HepG2 (cell line): Measurements from ENCODE around the gene THY1. TPM values are rescaled to one million over a fixed set of nuclear protein-coding genes. Genes with fewer than 3 reads are reported as not detected.
A peak's percentile ranks its signal among the peaks of the same experiment; 100 is the strongest.

ENCODE experiments used
- ATAC-seq: fragments of 200-7000 bp; cut with Tn5 transposase; 3 replicates; pipeline ENCODE4 v1.9.1; 2020; ENCODE audit warnings: mild to moderate bottlenecking, moderate library complexity
- BruUV-seq: library from RNA; stranded (reverse); fragments of 400-500 nt; replicated peaks from 2 replicates; lab custom pipeline; 2021; lab: Mats Ljungman, UMichigan
- CTCF ChIA-PET: fragments of 300-600 bp; formaldehyde crosslinking; extraction: SDS; loops from one replicate; lab custom pipeline; 2021; ENCODE audit warnings: low total read pairs, inconsistent platforms, low intra/inter-chr PET ratio; lab: Yijun Ruan, JAX
- POLR2A ChIA-PET: fragments of 350-600 bp; sonication (Branson Sonifier 250); formaldehyde crosslinking; loops from one replicate; lab custom pipeline; 2020; ENCODE audit warnings: antibody characterized with exemption, inconsistent platforms; lab: Yijun Ruan, JAX
- DNase-seq: peaks from one replicate; pipeline ENCODE4 v3.0.0-alpha.2; 2015; ENCODE audit warnings: low spot score
- FAIRE-seq: peaks from 3 replicates; lab custom pipeline; 2011; peaks lifted over from hg19 to GRCh38; lab: Jason Lieb, UNC
- H2AFZ ChIP-seq: one replicate; pipeline ENCODE4 v1.6.1; 2011; ENCODE audit warnings: low read length, inconsistent platforms
- H3K27ac ChIP-seq: fragments of 300-600 bp; 3 replicates; pipeline ENCODE4 v1.8.0; 2011; ENCODE audit warnings: mixed run types, mild to moderate bottlenecking, mixed read lengths, low read length, inconsistent platforms; ENCODE audit not compliant: insufficient read depth; ENCODE audit errors: extremely low read length
- H3K27me3 ChIP-seq, 2 experiments: fragments of 200-600 bp in 1 of 2; 2 replicates in 1 of 2; 3 replicates in 1 of 2; pipeline versions ENCODE4 v1.6.0 to v1.8.0; 2011; ENCODE audit warnings: low read length in 2 of 2, mild to moderate bottlenecking in 2 of 2, moderate library complexity in 2 of 2, inconsistent platforms in 1 of 2; ENCODE audit not compliant: insufficient read depth in 2 of 2, control insufficient read depth in 1 of 2
- H3K36me3 ChIP-seq, 2 experiments: fragments of 200-600 bp in 1 of 2; replicated peaks in 1 of 2; 2 replicates in 1 of 2; 3 replicates in 1 of 2; pipeline versions ENCODE4 v1.5.1 to v1.8.0; 2011; ENCODE audit warnings: low read length in 2 of 2, inconsistent platforms in 1 of 2; ENCODE audit not compliant: insufficient read depth in 2 of 2, control insufficient read depth in 1 of 2
- H3K4me1 ChIP-seq: 2 replicates; pipeline ENCODE4 v1.5.1; 2012; ENCODE audit warnings: low read length, inconsistent platforms; ENCODE audit not compliant: insufficient read depth
- H3K4me2 ChIP-seq: 2 replicates; pipeline ENCODE4 v1.6.0; 2011; ENCODE audit warnings: low read depth, low read length, inconsistent platforms
- H3K4me3 ChIP-seq, 3 experiments: fragments of 200-600 bp in 1 of 3; sonication (generic), shearing (Covaris generic) in 1 of 3; replicated peaks in 1 of 3; 2 replicates each; pipeline ENCODE4 v1.5.1; 2011 to 2016; ENCODE audit warnings: low read length in 3 of 3, inconsistent platforms in 2 of 3, low read depth in 2 of 3, mild to moderate bottlenecking in 2 of 3, control low read depth in 1 of 3, mixed read lengths in 1 of 3; ENCODE audit not compliant: insufficient read depth in 1 of 3
- H3K79me2 ChIP-seq: one replicate; pipeline ENCODE4 v1.6.1; 2011; ENCODE audit warnings: low read length, inconsistent platforms; ENCODE audit not compliant: insufficient read depth
- H3K9ac ChIP-seq: 2 replicates; pipeline ENCODE4 v1.6.0; 2011; ENCODE audit warnings: mild to moderate bottlenecking, low read depth, low read length, inconsistent platforms; ENCODE audit not compliant: insufficient read depth
- H3K9me3 ChIP-seq: 2 replicates; pipeline ENCODE4 v1.5.1; 2012; ENCODE audit warnings: mild to moderate bottlenecking, low read length
- H4K20me1 ChIP-seq: 2 replicates; pipeline ENCODE4 v1.6.0; 2011; ENCODE audit warnings: inconsistent platforms, mild to moderate bottlenecking, low read length, moderate library complexity; ENCODE audit not compliant: insufficient read depth
- CREM ChIP-seq, 2 experiments: sonication (generic) in 1 of 2; formaldehyde crosslinking in 1 of 2; IDR thresholded peaks; 2 replicates each; pipeline versions ENCODE4 v1.4.0 to v1.6.1; 2016 to 2020; ENCODE audit warnings: antibody characterized with exemption in 1 of 2, mild to moderate bottlenecking in 1 of 2, missing genetic modification reagents in 1 of 2
- HOXA9 ChIP-seq: sonication (generic); formaldehyde crosslinking; IDR thresholded peaks from 2 replicates; pipeline ENCODE4 v1.8.1; 2022; ENCODE audit warnings: missing genetic modification reagents, mild to moderate bottlenecking, moderate library complexity, borderline replicate concordance
- MBNL3 ChIP-seq: fragments of 250-450 bp; sonication (Bioruptor Pico); conservative IDR thresholded peaks from 2 replicates; pipeline ENCODE4 v1.8.0; 2022; ENCODE audit warnings: mild to moderate bottlenecking, inconsistent platforms
- NFATC3 ChIP-seq: sonication (generic); formaldehyde crosslinking; IDR thresholded peaks from 2 replicates; pipeline ENCODE4 v1.5.1; 2020; ENCODE audit warnings: mild to moderate bottlenecking, missing genetic modification reagents
- PTBP1 ChIP-seq: fragments of 200-400 bp; formaldehyde crosslinking; IDR thresholded peaks from 2 replicates; pipeline ENCODE4 v1.6.1; 2018; ENCODE audit warnings: low read length, low read depth; ENCODE audit not compliant: poor library complexity, severe bottlenecking
- RCOR2 ChIP-seq: IDR thresholded peaks from 2 replicates; pipeline ENCODE4 v1.6.1; 2016; ENCODE audit warnings: missing biosample characterization, missing genetic modification reagents
- SMAD9 ChIP-seq: sonication (generic); formaldehyde crosslinking; IDR thresholded peaks from 2 replicates; pipeline ENCODE4 v1.5.1; 2020; ENCODE audit warnings: mild to moderate bottlenecking, missing genetic modification reagents
- SNAPC2 ChIP-seq: sonication (generic); formaldehyde crosslinking; IDR thresholded peaks from 2 replicates; pipeline ENCODE4 v1.8.1; 2022; ENCODE audit warnings: mild to moderate bottlenecking, missing genetic modification reagents
- THAP11 ChIP-seq: IDR thresholded peaks from 2 replicates; pipeline ENCODE4 v1.6.1; 2016; ENCODE audit warnings: missing biosample characterization, missing genetic modification reagents
- ZBTB21 ChIP-seq: sonication (generic); formaldehyde crosslinking; IDR thresholded peaks from 2 replicates; pipeline ENCODE4 v1.4.0; 2020; ENCODE audit warnings: missing genetic modification reagents
- ZNF12 ChIP-seq: sonication (generic); formaldehyde crosslinking; IDR thresholded peaks from 2 replicates; pipeline ENCODE4 v1.5.0; 2020; ENCODE audit warnings: missing genetic modification reagents
- ZNF160 ChIP-seq: sonication (generic); formaldehyde crosslinking; IDR thresholded peaks from 2 replicates; pipeline ENCODE4 v1.8.0; 2022; ENCODE audit warnings: mild to moderate bottlenecking, inconsistent platforms, missing genetic modification reagents
- ZNF205 ChIP-seq: IDR thresholded peaks from 2 replicates; pipeline ENCODE4 v1.6.1; 2018; ENCODE audit warnings: missing biosample characterization, missing genetic modification reagents
- ZNF773 ChIP-seq: sonication (generic); formaldehyde crosslinking; IDR thresholded peaks from 2 replicates; pipeline ENCODE4 v1.4.0; 2020; ENCODE audit warnings: missing genetic modification reagents, borderline replicate concordance
- ZNF816 ChIP-seq: sonication (generic); formaldehyde crosslinking; IDR thresholded peaks from 2 replicates; pipeline ENCODE4 v1.8.0; 2022; ENCODE audit warnings: missing genetic modification reagents, mild to moderate bottlenecking, borderline replicate concordance
- WGBS: methylation state at CpG from one replicate; pipeline ENCODE4 v1.1.6; 2017; ENCODE audit warnings: low lambda C conversion rate; 5-methylcytosine and 5-hydroxymethylcytosine counted together
- in situ Hi-C: cut with HindIII; loops from 2 replicates; pipeline ENCODE4 v1.10.0; 2017; ENCODE audit warnings: low pct_unique_long_range_greater_than_20kb; ENCODE audit not compliant: extremely low pct_ligation_motif_present
- intact Hi-C: fragments of 100-400 bp; cut with micrococcal nuclease; formaldehyde crosslinking; loops from one replicate; pipeline ENCODE4 v1.10.0; 2022; ENCODE audit not compliant: unreplicated experiment
- polyA plus RNA-seq, 8 experiments: library from polyadenylated mRNA; depleted of rRNA in 3 of 8; stranded (reverse) in 7 of 8; unstranded in 1 of 8; fragments of >200 nt; fragmentation: Illumina TruSeq in 4 of 8; extraction: Trizol in 4 of 8; gene quantifications; 2 replicates each; pipeline versions ENCODE4 v1.2.1 to v1.2.3, GENCODE V29; 2011 to 2016; ENCODE audit warnings: low read depth in 4 of 8, missing spikeins in 1 of 8, mixed read lengths in 1 of 8; ENCODE audit not compliant: insufficient read depth in 1 of 8
- total RNA-seq, 5 experiments: library from RNA; depleted of rRNA; stranded (reverse); fragments of >200 nt; fragmentation: Illumina TruSeq; extraction: Trizol; gene quantifications; 2 replicates each; pipeline ENCODE4 v1.2.3, GENCODE V29; 2016; ENCODE audit warnings: low read depth in 1 of 5
- TF ChIP-seq, protein P1 (sequence below): sonication (generic); formaldehyde crosslinking; conservative IDR thresholded peaks from 2 replicates; pipeline ENCODE4 v1.8.0; 2022; ENCODE audit warnings: mild to moderate bottlenecking, moderate library complexity, missing genetic modification reagents
- TF ChIP-seq, protein P2 (sequence below): sonication (generic); formaldehyde crosslinking; IDR thresholded peaks from 2 replicates; pipeline ENCODE4 v1.4.0; 2020; ENCODE audit warnings: missing genetic modification reagents

The THY1 gene
- total and polyA plus RNA-seq, 2 of the 13 experiments (the other 11 are each of a cell fraction or from before 2014, with no cell fraction given): not detected

- ChIA-PET CTCF (no interaction called here), POLR2A (no interaction called here)
- ATAC-seq (peak; percentile 40; the same call in 1 of the 3 replicates), DNase-seq (no peak), FAIRE-seq (no peak)
- H3K36me3 ChIP-seq: no peaks in the 10 kb centered on the region; a peak in 1 of 5 replicates
- BruUV-seq: no TSS peak
- no peak overlapping the region for H3K27ac ChIP-seq
- peaks cover 16% of the 10 kb centered on the region for H3K9me3 ChIP-seq
- H3K4me3 ChIP-seq: no peak overlapping the region
- no peaks in the 10 kb centered on the region for H3K79me2 ChIP-seq
- no peak for TF ChIP-seq RCOR2 (CRISPR knock-in tag)
- no peak for TF ChIP-seq PTBP1
- TF ChIP-seq ZBTB21 (CRISPR knock-in tag): no peak
- TF ChIP-seq, protein P1, sequence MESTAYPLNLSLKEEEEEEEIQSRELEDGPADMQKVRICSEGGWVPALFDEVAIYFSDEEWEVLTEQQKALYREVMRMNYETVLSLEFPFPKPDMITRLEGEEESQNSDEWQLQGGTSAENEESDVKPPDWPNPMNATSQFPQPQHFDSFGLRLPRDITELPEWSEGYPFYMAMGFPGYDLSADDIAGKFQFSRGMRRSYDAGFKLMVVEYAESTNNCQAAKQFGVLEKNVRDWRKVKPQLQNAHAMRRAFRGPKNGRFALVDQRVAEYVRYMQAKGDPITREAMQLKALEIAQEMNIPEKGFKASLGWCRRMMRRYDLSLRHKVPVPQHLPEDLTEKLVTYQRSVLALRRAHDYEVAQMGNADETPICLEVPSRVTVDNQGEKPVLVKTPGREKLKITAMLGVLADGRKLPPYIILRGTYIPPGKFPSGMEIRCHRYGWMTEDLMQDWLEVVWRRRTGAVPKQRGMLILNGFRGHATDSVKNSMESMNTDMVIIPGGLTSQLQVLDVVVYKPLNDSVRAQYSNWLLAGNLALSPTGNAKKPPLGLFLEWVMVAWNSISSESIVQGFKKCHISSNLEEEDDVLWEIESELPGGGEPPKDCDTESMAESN: no peak
- TF ChIP-seq THAP11: no peak
- TF ChIP-seq ZNF816: no peak
- no peak for TF ChIP-seq SMAD9 (CRISPR knock-in tag)
- TF ChIP-seq MBNL3 (CRISPR knock-in tag): no peak
- no peak for TF ChIP-seq NFATC3 (CRISPR knock-in tag)
- no peak for TF ChIP-seq ZNF160
- TF ChIP-seq ZNF12 (CRISPR knock-in tag): no peak
- TF ChIP-seq ZNF773 (CRISPR knock-in tag): no peak
- TF ChIP-seq, protein P2, sequence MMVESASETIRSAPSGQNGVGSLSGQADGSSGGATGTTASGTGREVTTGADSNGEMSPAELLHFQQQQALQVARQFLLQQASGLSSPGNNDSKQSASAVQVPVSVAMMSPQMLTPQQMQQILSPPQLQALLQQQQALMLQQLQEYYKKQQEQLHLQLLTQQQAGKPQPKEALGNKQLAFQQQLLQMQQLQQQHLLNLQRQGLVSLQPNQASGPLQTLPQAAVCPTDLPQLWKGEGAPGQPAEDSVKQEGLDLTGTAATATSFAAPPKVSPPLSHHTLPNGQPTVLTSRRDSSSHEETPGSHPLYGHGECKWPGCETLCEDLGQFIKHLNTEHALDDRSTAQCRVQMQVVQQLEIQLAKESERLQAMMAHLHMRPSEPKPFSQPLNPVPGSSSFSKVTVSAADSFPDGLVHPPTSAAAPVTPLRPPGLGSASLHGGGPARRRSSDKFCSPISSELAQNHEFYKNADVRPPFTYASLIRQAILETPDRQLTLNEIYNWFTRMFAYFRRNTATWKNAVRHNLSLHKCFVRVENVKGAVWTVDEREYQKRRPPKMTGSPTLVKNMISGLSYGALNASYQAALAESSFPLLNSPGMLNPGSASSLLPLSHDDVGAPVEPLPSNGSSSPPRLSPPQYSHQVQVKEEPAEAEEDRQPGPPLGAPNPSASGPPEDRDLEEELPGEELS (CRISPR knock-in tag): no peak
- TF ChIP-seq HOXA9 (CRISPR knock-in tag): no peak
- TF ChIP-seq CREM (IDR thresholded peaks at IDR 0.05): no peak
- no peak for TF ChIP-seq CREM (CRISPR knock-in tag; IDR thresholded peaks at IDR 0.05)
- no peak for TF ChIP-seq SNAPC2 (CRISPR knock-in tag)
- TF ChIP-seq ZNF205: no peak
- H2AFZ ChIP-seq: no peak overlapping the region
- no peak overlapping the region for H3K4me2 ChIP-seq
- intact Hi-C loops: no loop called here
- no peaks in the 10 kb centered on the region for H4K20me1 ChIP-seq
- WGBS: 76% methylated on average over 4 of the region's 5 CpGs
- no peaks in the 10 kb centered on the region for H3K27me3 ChIP-seq
- no peak overlapping the region for H3K9ac ChIP-seq
- in situ Hi-C loops: no loop called here
- H3K4me1 ChIP-seq: peaks cover 9% of the 10 kb centered on the region
These were observed 20.0 kb downstream of the THY1 start for GRCh38 chr11:119403021-119403420.
